Aorta (tissue), 5 donors: ENCODE results near the gene MBNL3. TPM values are rescaled to one million over a fixed set of nuclear protein-coding genes. Genes with fewer than 3 reads are reported as not detected.

ENCODE experiments used
- ATAC-seq: fragments of 200-7000 bp; cut with Tn5 transposase; one replicate; pipeline ENCODE4 v1.9.1; 2022; ENCODE audit warnings: moderate library complexity; ENCODE audit not compliant: low FRiP score
- DNase-seq, 2 donors: peaks; one replicate each; pipeline ENCODE4 v3.0.0-alpha.2; 2020
- H3K27ac ChIP-seq, 2 donors: one replicate each; pipeline ENCODE4 v1.5.1; 2013; ENCODE audit warnings: low read length in 2 of 2, mild to moderate bottlenecking in 2 of 2, moderate library complexity in 2 of 2, control low read depth in 1 of 2, inconsistent platforms in 1 of 2, low read depth in 1 of 2
- H3K27me3 ChIP-seq, 2 donors: one replicate each; pipeline ENCODE4 v1.6.1; 2013; ENCODE audit warnings: control low read depth in 1 of 2, low read length in 1 of 2, mild to moderate bottlenecking in 1 of 2, moderate library complexity in 1 of 2; ENCODE audit not compliant: insufficient read depth in 2 of 2, control insufficient read depth in 1 of 2
- H3K36me3 ChIP-seq, 2 donors: one replicate each; pipeline ENCODE4 v1.6.1; 2013; ENCODE audit warnings: control low read depth in 1 of 2, low read length in 1 of 2, mild to moderate bottlenecking in 1 of 2; ENCODE audit not compliant: insufficient read depth in 2 of 2, control insufficient read depth in 1 of 2
- H3K4me1 ChIP-seq, 2 donors: one replicate each; pipeline ENCODE4 v1.6.1; 2013; ENCODE audit warnings: low read length in 2 of 2, control low read depth in 1 of 2, mild to moderate bottlenecking in 1 of 2, moderate library complexity in 1 of 2; ENCODE audit not compliant: insufficient read depth in 2 of 2, control insufficient read depth in 1 of 2
- H3K4me3 ChIP-seq, 2 donors: one replicate each; pipeline ENCODE4 v1.5.1; 2013; ENCODE audit warnings: low read length in 2 of 2, control low read depth in 1 of 2, mild to moderate bottlenecking in 1 of 2
- H3K9me3 ChIP-seq: one replicate; pipeline ENCODE4 v1.6.1; 2013; ENCODE audit warnings: mild to moderate bottlenecking, low read length; ENCODE audit not compliant: control insufficient read depth
- WGBS, 2 donors: extraction: QIAGEN DNeasy Blood & Tissue Kit; methylation state at CpG; one replicate each; pipeline ENCODE4 v1.1.7; 2013; 5-methylcytosine and 5-hydroxymethylcytosine counted together
- intact Hi-C, 2 donors: fragments of 100-400 bp; cut with DNase I; formaldehyde crosslinking; loops; one replicate each; pipeline versions ENCODE4 v1.14.2 to v1.15.0; 2022
- polyA plus RNA-seq, 2 donors: library from polyadenylated mRNA; stranded (reverse); fragments of 200-250 nt; gene quantifications; one replicate each; pipeline ENCODE4 v1.2.3, GENCODE V29; 2013
- total RNA-seq, 2 donors: library from RNA; stranded (reverse); fragmentation: NEBNext Ultra II Directional; extraction: Animal tissue kit (Norgen Biotek cat#: 25700); gene quantifications; one replicate each; pipeline ENCODE4 v1.2.1, GENCODE V29; 2021
- donor health status: healthy with polysubstance abuse.
- donor health status: Bipolar disorder and iron deficiency.
- donor health status: DM: no; HTN: no; CAD: no.
- donor health status: DM: no; HTN: no; CAD: no.
- donor health status: DM: yes; HTN: yes; CAD: no.

MBNL3 gene
- total and polyA plus RNA-seq, 4 donors: 0.31 to 11.7 (median 4.0) TPM

GRCh38 chrX:132367984-132368383 is 120.9 kb downstream of the MBNL3 start:
- no peaks in the 10 kb centered on the region for H3K36me3 ChIP-seq
- DNase-seq: no peak
- ATAC-seq: no peak
- H3K9me3 ChIP-seq: no peaks in the 10 kb centered on the region
- no peaks in the 10 kb centered on the region for H3K27me3 ChIP-seq
- intact Hi-C loops: no loop called here
- H3K27ac ChIP-seq: no peak overlapping the region
- H3K4me1 ChIP-seq: no peaks in the 10 kb centered on the region
- no peak overlapping the region for H3K4me3 ChIP-seq

DNA sequence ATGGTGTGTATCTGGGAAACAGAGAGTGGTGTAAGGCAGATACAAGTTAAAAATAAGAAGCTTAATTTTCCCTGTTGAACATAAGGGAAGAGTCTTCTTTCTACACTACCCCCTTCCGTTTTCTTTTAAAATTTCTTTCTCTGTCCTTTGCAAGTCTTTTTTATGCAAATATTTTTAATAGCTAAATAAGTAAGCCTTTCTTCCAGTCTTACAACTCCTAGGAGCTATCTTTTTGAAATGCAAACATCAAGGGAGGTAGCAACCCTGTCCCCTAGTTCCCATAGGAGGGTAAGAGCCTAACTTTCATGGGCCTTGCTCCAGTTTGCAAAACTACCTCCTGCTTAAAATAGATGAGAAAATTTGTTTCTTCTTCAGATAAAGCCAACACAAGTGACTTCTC is 121.5 kb downstream of the MBNL3 start:
- intact Hi-C loops: no loop called here
- no peak overlapping the region for H3K27ac ChIP-seq
- no peaks in the 10 kb centered on the region for H3K4me1 ChIP-seq
- H3K27me3 ChIP-seq: no peaks in the 10 kb centered on the region
- no peaks in the 10 kb centered on the region for H3K36me3 ChIP-seq
- 30 to 82% methylated on average over 1 of the region's 1 CpG for WGBS, 2 donors
- DNase-seq: no peak
- H3K9me3 ChIP-seq: no peaks in the 10 kb centered on the region
- H3K4me3 ChIP-seq: no peak overlapping the region
- ATAC-seq: no peak

GRCh38 chrX:132365490-132365889 is 123.3 kb downstream of the MBNL3 start:
- DNase-seq (no peak), ATAC-seq (no peak)
- Histone ChIP-seq H3K4me1 (no peaks in the 10 kb centered on the region), H3K36me3 (no peaks in the 10 kb centered on the region), H3K27ac (no peak overlapping the region), H3K27me3 (no peaks in the 10 kb centered on the region), H3K4me3 (no peak overlapping the region), H3K9me3 (no peaks in the 10 kb centered on the region)
- intact Hi-C loops: no loop called here

DNA sequence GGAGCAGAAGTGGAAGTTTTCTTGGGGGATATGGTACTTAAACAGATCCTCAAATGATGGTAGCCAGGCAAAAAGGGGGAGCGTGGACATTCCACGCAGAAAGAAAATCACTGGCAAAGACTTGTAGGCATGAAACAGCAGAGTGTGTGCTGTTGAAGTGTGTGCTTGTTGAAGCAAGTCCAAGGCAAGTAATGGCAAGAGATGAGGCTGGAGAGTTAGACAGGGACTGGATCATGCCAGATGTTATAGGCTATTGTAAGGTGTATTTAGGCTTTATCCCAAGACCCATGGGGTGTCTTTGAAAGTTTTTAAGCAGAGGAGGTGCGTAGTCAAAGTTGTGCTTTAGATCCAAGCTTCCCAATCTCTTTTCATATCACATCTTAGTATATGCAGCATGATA is 124.5 kb downstream of the MBNL3 start:
- Histone ChIP-seq H3K36me3 (no peaks in the 10 kb centered on the region), H3K4me1 (no peaks in the 10 kb centered on the region), H3K9me3 (no peaks in the 10 kb centered on the region), H3K27me3 (no peaks in the 10 kb centered on the region), H3K4me3 (no peak overlapping the region), H3K27ac (no peak overlapping the region)
- 85 to 91% methylated on average over 3 of the region's 3 CpGs for WGBS, 2 donors
- intact Hi-C loops: no loop called here
- DNase-seq (no peak), ATAC-seq (no peak)

DNA sequence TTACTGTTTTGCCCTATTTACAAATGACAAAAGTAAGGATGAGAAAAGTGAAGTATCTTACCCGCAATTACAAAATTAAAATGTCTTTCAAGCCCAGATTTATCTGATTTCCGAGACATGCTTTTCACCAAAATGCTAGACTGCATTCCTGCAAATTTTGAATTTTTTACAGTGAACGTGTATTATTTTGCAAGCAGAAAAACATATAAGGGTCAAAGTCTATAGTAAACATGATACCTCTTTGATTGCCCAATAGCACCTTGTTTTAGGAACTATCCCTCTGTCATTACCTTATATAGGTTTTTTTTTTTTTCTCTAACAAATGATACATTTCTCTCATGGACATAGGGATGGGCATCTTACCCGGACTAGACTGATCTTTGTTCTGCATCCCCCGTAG is 135.4 kb downstream of the MBNL3 start:
- intact Hi-C loops: no loop called here
- H3K9me3 ChIP-seq: no peaks in the 10 kb centered on the region
- H3K36me3 ChIP-seq: no peaks in the 10 kb centered on the region
- 73 to 94% methylated on average over 5 of the region's 5 CpGs for WGBS, 2 donors
- no peak for DNase-seq
- H3K4me1 ChIP-seq: no peaks in the 10 kb centered on the region
- no peak overlapping the region for H3K27ac ChIP-seq
- no peak overlapping the region for H3K4me3 ChIP-seq
- ATAC-seq: no peak
- no peaks in the 10 kb centered on the region for H3K27me3 ChIP-seq

GRCh38 chrX:132336172-132336571 is 152.7 kb downstream of the MBNL3 start:
- no peaks in the 10 kb centered on the region for H3K27me3 ChIP-seq
- intact Hi-C loops: no loop called here
- DNase-seq (no peak), ATAC-seq (no peak)
- no peak overlapping the region for H3K4me3 ChIP-seq
- H3K4me1 ChIP-seq: no peaks in the 10 kb centered on the region
- no peak overlapping the region for H3K27ac ChIP-seq
- no peaks in the 10 kb centered on the region for H3K9me3 ChIP-seq
- 91 to 98% methylated on average over 2 of the region's 2 CpGs for WGBS, 2 donors
- no peaks in the 10 kb centered on the region for H3K36me3 ChIP-seq

DNA sequence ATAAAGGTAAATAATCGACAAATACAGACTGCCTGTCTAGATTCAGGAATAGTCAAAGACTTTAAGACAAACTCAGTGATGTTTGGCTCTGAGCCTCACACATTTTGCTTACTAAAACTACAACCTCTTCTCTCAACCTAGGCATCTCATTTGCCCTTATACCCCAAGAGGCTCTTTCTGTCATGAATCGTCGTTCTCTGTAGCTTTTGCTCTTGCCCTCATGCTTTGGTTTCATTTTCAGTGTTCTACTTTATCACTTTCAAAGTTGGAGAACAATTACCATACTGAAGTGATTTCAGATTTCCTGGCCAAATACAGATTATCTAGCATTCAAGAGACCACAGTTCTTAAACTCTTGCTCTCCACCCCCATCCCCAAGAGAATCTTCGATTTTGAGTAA is 155.5 kb downstream of the MBNL3 start:
- no peaks in the 10 kb centered on the region for H3K27me3 ChIP-seq
- H3K4me1 ChIP-seq: no peaks in the 10 kb centered on the region
- DNase-seq (no peak), ATAC-seq (no peak)
- no peak overlapping the region for H3K27ac ChIP-seq
- intact Hi-C loops: no loop called here
- H3K36me3 ChIP-seq: no peaks in the 10 kb centered on the region
- WGBS, 2 donors: 79 to 94% methylated on average over 4 of the region's 4 CpGs
- H3K4me3 ChIP-seq: no peak overlapping the region
- no peaks in the 10 kb centered on the region for H3K9me3 ChIP-seq

DNA sequence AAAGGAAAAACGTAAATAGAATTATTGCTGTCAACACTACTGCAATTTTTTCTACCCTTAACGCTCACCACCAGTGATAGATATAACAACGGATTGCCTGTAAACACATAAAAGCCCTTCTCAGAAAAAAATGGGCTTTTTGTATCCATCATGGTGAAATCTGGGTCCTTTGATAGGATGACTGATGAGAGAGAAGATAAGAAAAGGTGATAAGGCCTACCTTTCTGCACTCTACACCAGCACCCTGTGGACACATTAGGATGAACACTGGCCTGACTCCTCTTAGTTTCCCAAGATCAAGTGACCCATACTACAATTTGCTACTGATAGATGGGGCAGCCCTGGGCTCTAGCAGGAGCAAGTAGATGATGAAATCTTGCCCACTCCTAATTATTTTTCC is 157.3 kb downstream of the MBNL3 start:
- Histone ChIP-seq H3K36me3 (no peaks in the 10 kb centered on the region), H3K9me3 (no peaks in the 10 kb centered on the region), H3K4me3 (no peak overlapping the region), H3K4me1 (no peaks in the 10 kb centered on the region), H3K27ac (no peak overlapping the region), H3K27me3 (no peaks in the 10 kb centered on the region)
- DNase-seq (no peak), ATAC-seq (no peak)
- intact Hi-C loops: no loop called here
- WGBS, 2 donors: 40 to 67% methylated on average over 3 of the region's 3 CpGs

DNA sequence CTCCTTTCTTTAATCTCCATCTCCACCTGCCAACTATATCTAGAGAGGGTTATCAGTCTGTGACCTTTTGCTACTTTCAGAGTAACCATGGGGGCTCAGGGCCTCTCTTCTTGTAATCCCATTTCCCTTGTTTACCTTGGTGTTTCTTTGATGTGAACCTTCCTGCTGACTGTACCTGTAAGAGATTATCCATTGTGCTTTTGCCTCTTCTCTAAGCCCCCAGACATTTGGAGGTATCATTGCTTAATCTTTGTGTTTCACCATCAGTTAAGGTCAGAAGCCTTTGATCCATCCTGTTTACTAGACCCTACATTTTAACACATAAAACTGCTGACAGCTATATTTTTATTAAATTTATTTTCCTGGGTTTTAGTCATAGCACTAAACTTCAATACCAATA is 157.8 kb downstream of the MBNL3 start:
- intact Hi-C loops: no loop called here
- ATAC-seq (no peak), DNase-seq (no peak)
- no peaks in the 10 kb centered on the region for H3K27me3 ChIP-seq
- no peaks in the 10 kb centered on the region for H3K9me3 ChIP-seq
- H3K27ac ChIP-seq: no peak overlapping the region
- no peaks in the 10 kb centered on the region for H3K4me1 ChIP-seq
- no peak overlapping the region for H3K4me3 ChIP-seq
- no peaks in the 10 kb centered on the region for H3K36me3 ChIP-seq
